Measurements from ENCODE around the gene PDE5A.
A peak's percentile ranks its signal among the peaks of the same experiment; 100 is the strongest.

PDE5A gene

GRCh38 chr4:119626420-119626819, 2.2 kb downstream of the PDE5A start:
- CTCF ChIA-PET = interaction anchor here (0.6 to 3.1 kb wide), 8 partner anchors 12 to 440 kb away, joined by 3 to 18 read pairs (median 4); partner anchors contain the start of gene MAD2L1
- no peak for TF ChIP-seq ZNF548 (tag by site-specific recombination; IDR thresholded peaks at IDR 0.05)
- peak; percentile 36; the same call in 1 of the 2 replicates for TF ChIP-seq ZBTB8A (tag by site-specific recombination; IDR thresholded peaks at IDR 0.05)
- H3K4me3 ChIP-seq (ENCODE audit: low read depth, low read length) = peak overlapping the region; percentile 80
- no peak overlapping the region; the same call in 1 of the 2 replicates for H3K27ac ChIP-seq (ENCODE audit: extremely low read depth, low read depth, low read length)
- peaks cover 5% of the 10 kb centered on the region; the same call in 1 of the 2 replicates for H3K4me1 ChIP-seq (ENCODE audit: control insufficient read depth, insufficient read depth, low read length)
- no peaks in the 10 kb centered on the region for H3K36me3 ChIP-seq (ENCODE audit: control insufficient read depth in 2 of 2, insufficient read depth in 1 of 2, low read length in 2 of 2)
- POLR2A ChIA-PET = no interaction called here
- H3K9me3 ChIP-seq (ENCODE audit: control insufficient read depth, insufficient read depth, low read depth, low read length) = no peaks in the 10 kb centered on the region

DNA sequence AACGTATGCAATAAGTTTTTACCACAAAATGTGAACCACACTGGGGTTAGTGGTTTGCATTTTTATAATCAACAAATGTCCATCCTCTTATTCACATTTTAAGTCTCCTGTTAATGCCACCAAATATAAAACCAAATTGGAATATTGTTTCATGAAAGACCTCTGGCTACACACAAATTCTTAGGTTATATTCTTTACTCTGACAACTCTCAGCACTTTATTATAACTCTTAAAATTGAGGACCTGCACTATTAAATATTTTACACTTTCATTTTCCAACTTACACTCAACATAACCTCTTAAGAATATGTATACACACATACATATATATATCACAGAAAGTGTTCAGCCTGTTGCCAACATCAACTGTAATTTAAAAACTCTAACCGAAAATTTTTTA, 2.8 kb downstream of the PDE5A start:
- H3K4me3 ChIP-seq (ENCODE audit: low read depth, low read length) = no peak overlapping the region; the same call in 1 of the 2 replicates
- POLR2A ChIA-PET = no interaction called here
- no peaks in the 10 kb centered on the region for H3K9me3 ChIP-seq (ENCODE audit: control insufficient read depth, insufficient read depth, low read depth, low read length)
- H3K4me1 ChIP-seq (ENCODE audit: control insufficient read depth, insufficient read depth, low read length) = peaks cover 4% of the 10 kb centered on the region; the same call in 1 of the 2 replicates
- H3K27ac ChIP-seq (ENCODE audit: extremely low read depth, low read depth, low read length) = no peak overlapping the region
- CTCF ChIA-PET = no interaction called here
- no peaks in the 10 kb centered on the region for H3K36me3 ChIP-seq (ENCODE audit: control insufficient read depth in 2 of 2, insufficient read depth in 1 of 2, low read length in 2 of 2)
- TF ChIP-seq ZBTB8A (tag by site-specific recombination; IDR thresholded peaks at IDR 0.05) (no peak), INSM2 (tag by site-specific recombination; IDR thresholded peaks at IDR 0.05) (no peak), ZNF16 (tag by site-specific recombination; IDR thresholded peaks at IDR 0.05; ENCODE audit: low read depth) (no peak), ZNF660 (tag by site-specific recombination; IDR thresholded peaks at IDR 0.05) (peak; percentile 84; the same call in 1 of the 2 replicates), ZNF174 (tag by site-specific recombination; IDR thresholded peaks at IDR 0.05) (no peak), SP3 (tag by site-specific recombination; IDR thresholded peaks at IDR 0.05) (no peak)
- TF ChIP-seq, protein P1, sequence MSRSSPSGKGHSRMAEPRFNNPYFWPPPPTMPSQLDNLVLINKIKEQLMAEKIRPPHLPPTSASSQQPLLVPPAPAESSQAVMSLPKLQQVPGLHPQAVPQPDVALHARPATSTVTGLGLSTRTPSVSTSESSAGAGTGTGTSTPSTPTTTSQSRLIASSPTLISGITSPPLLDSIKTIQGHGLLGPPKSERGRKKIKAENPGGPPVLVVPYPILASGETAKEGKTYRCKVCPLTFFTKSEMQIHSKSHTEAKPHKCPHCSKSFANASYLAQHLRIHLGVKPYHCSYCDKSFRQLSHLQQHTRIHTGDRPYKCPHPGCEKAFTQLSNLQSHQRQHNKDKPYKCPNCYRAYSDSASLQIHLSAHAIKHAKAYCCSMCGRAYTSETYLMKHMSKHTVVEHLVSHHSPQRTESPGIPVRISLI (tag by site-specific recombination; IDR thresholded peaks at IDR 0.05) = no peak

GRCh38 chr4:119624356-119624755, 4.2 kb downstream of the PDE5A start:
- no peaks in the 10 kb centered on the region for H3K36me3 ChIP-seq (ENCODE audit: control insufficient read depth in 2 of 2, insufficient read depth in 1 of 2, low read length in 2 of 2)
- ChIA-PET CTCF (interaction anchor here (0.6 to 0.7 kb wide), 2 partner anchors 16 to 44 kb away, joined by 3 to 8 read pairs; no protein-coding TSS in a partner anchor), POLR2A (no interaction called here)
- H3K27ac ChIP-seq (ENCODE audit: extremely low read depth, low read depth, low read length) = no peak overlapping the region
- no peak overlapping the region for H3K4me3 ChIP-seq (ENCODE audit: low read depth, low read length)
- H3K9me3 ChIP-seq (ENCODE audit: control insufficient read depth, insufficient read depth, low read depth, low read length) = no peaks in the 10 kb centered on the region
- no peaks in the 10 kb centered on the region for H3K4me1 ChIP-seq (ENCODE audit: control insufficient read depth, insufficient read depth, low read length)
- TF ChIP-seq PRDM4 (tag by site-specific recombination; IDR thresholded peaks at IDR 0.05) (no peak), HOXC10 (CRISPR knock-in tag; IDR thresholded peaks at IDR 0.05) (no peak), PRDM1 (tag by site-specific recombination; IDR thresholded peaks at IDR 0.05) (no peak), ZNF133 (tag by site-specific recombination; IDR thresholded peaks at IDR 0.05) (no peak), TSHZ1 (tag by site-specific recombination; IDR thresholded peaks at IDR 0.05; ENCODE audit: borderline replicate concordance) (no peak), ZNF335 (tag by site-specific recombination; conservative IDR thresholded peaks at IDR 0.05) (no peak), RBAK (tag by site-specific recombination; IDR thresholded peaks at IDR 0.05) (no peak)
- TF ChIP-seq, protein P2, sequence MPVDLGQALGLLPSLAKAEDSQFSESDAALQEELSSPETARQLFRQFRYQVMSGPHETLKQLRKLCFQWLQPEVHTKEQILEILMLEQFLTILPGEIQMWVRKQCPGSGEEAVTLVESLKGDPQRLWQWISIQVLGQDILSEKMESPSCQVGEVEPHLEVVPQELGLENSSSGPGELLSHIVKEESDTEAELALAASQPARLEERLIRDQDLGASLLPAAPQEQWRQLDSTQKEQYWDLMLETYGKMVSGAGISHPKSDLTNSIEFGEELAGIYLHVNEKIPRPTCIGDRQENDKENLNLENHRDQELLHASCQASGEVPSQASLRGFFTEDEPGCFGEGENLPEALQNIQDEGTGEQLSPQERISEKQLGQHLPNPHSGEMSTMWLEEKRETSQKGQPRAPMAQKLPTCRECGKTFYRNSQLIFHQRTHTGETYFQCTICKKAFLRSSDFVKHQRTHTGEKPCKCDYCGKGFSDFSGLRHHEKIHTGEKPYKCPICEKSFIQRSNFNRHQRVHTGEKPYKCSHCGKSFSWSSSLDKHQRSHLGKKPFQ (tag by site-specific recombination; IDR thresholded peaks at IDR 0.05) = no peak
- TF ChIP-seq, protein P3, sequence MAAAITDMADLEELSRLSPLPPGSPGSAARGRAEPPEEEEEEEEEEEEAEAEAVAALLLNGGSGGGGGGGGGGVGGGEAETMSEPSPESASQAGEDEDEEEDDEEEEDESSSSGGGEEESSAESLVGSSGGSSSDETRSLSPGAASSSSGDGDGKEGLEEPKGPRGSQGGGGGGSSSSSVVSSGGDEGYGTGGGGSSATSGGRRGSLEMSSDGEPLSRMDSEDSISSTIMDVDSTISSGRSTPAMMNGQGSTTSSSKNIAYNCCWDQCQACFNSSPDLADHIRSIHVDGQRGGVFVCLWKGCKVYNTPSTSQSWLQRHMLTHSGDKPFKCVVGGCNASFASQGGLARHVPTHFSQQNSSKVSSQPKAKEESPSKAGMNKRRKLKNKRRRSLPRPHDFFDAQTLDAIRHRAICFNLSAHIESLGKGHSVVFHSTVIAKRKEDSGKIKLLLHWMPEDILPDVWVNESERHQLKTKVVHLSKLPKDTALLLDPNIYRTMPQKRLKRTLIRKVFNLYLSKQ (tag by site-specific recombination; IDR thresholded peaks at IDR 0.05; ENCODE audit: borderline replicate concordance) = no peak

All from HEK293 (cell line).